Measurements from ENCODE around the gene ANO7. TPM values are rescaled to one million over a fixed set of nuclear protein-coding genes. Genes with fewer than 3 reads are reported as not detected.
A peak's percentile ranks its signal among the peaks of the same experiment; 100 is the strongest.

Gene ANO7
- total and polyA plus RNA-seq, 2 of the 13 experiments (the other 11 are each of a cell fraction or from before 2014, with no cell fraction given), result 4.1 to 4.9 TPM

DNA sequence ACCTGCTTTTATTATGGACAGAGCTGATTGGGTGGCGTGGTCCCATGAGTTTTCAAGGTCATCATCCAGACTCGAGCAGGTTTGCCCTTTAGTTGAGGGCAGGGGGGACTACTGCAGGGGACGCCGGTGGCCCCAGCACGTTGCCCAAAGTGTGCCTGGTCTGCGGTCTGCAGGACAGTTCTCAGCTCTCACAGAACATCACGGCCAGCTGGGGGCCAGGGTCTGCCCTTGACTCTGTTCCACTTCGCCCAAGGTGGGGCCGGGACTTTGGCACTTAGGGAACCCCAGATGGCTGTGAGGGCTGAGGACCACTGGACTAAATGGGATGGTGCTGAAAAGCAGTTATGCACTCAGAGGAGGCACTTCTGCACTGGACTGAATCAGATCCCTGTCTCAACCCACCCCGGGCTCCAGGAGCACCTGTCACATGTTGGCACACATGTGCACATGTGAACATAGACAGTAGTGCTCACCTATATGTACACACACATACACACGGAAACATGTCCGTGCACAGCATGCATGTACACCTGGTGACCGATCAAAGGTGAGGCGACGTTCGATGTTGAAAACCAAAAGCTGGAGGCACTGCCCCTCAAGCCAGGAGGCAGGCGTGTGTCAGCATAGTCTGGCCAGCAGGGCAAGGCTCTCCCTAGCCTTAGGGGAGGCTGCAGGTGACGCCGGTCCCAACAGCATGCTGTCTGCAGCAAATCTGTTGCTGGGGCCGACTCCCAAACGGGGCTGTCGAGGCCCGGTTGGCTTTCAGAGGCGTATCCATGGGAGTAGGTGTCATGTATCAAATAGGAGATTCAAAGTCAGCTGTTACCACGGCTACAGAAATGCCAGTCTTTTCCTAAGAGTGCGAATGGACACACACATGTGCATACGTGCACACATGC is 10.2 kb downstream of the ANO7 start:
- Histone ChIP-seq H3K9ac (ENCODE audit: insufficient read depth, low read depth, low read length) (no peak overlapping the region), H4K20me1 (ENCODE audit: insufficient read depth, low read length) (no peaks in the 10 kb centered on the region), H3K27ac (ENCODE audit: extremely low read length, insufficient read depth, low read length) (no peak overlapping the region), H3K4me1 (ENCODE audit: insufficient read depth, low read length) (peaks cover 27% of the 10 kb centered on the region), H3K9me3 (ENCODE audit: low read length) (no peaks in the 10 kb centered on the region), H2AFZ (ENCODE audit: low read length) (no peak overlapping the region), H3K79me2 (ENCODE audit: insufficient read depth, low read length) (no peaks in the 10 kb centered on the region), H3K36me3 (replicated peaks in 1 of 2; ENCODE audit: control insufficient read depth in 1 of 2, insufficient read depth in 2 of 2, low read length in 2 of 2) (no peaks in the 10 kb centered on the region), H3K4me2 (ENCODE audit: low read depth, low read length) (no peak overlapping the region), H3K27me3 (ENCODE audit: control insufficient read depth in 1 of 2, insufficient read depth in 2 of 2, low read length in 2 of 2) (peaks cover 21 to 73% of the 10 kb centered on the region in 2 experiments), H3K4me3 (replicated peaks in 1 of 3; ENCODE audit: insufficient read depth in 1 of 3, low read depth in 2 of 3, low read length in 3 of 3) (no peak overlapping the region)
- ATAC-seq (peak; percentile 34), FAIRE-seq (no peak), DNase-seq (ENCODE audit: low spot score) (no peak)
- in situ Hi-C loops (cut with HindIII; ENCODE audit: extremely low pct_ligation_motif_present, low pct_unique_long_range_greater_than_20kb), result loop anchor here (5.0 kb wide), 1 partner anchor 356 kb away; no protein-coding TSS in a partner anchor
- BruUV-seq (replicated peaks), result no TSS peak
- ChIA-PET POLR2A (no interaction called here), CTCF (ENCODE audit: low intra/inter-chr PET ratio, low total read pairs) (no interaction called here)
- 44% methylated on average over 21 of the region's 27 CpGs for WGBS (ENCODE audit: low lambda C conversion rate)
- intact Hi-C loops (cut with micrococcal nuclease; ENCODE audit: unreplicated experiment), result no loop called here
- TF ChIP-seq, protein P1, sequence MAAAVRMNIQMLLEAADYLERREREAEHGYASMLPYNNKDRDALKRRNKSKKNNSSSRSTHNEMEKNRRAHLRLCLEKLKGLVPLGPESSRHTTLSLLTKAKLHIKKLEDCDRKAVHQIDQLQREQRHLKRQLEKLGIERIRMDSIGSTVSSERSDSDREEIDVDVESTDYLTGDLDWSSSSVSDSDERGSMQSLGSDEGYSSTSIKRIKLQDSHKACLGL (CRISPR knock-in tag; IDR thresholded peaks at IDR 0.05), result no peak
- TF ChIP-seq YEATS4 (CRISPR knock-in tag; IDR thresholded peaks at IDR 0.05; ENCODE audit: borderline replicate concordance) (no peak), POLR2AphosphoS2 (IDR thresholded peaks at IDR 0.05; ENCODE audit: low read depth, low read length) (no peak), GABPB1 (CRISPR knock-in tag; IDR thresholded peaks at IDR 0.05) (no peak), DPF2 (CRISPR knock-in tag; IDR thresholded peaks at IDR 0.05; ENCODE audit: borderline replicate concordance, low read depth) (no peak), BRD4 (CRISPR knock-in tag; IDR thresholded peaks at IDR 0.05) (no peak), ZNF451 (CRISPR knock-in tag; IDR thresholded peaks at IDR 0.05) (no peak), ZNF713 (CRISPR knock-in tag; IDR thresholded peaks at IDR 0.05) (no peak), RFX1 (IDR thresholded peaks at IDR 0.05) (peak; percentile 10; the same call in 1 of the 2 replicates), ZNF563 (CRISPR knock-in tag; IDR thresholded peaks at IDR 0.05) (no peak)
- TF ChIP-seq, protein P2, sequence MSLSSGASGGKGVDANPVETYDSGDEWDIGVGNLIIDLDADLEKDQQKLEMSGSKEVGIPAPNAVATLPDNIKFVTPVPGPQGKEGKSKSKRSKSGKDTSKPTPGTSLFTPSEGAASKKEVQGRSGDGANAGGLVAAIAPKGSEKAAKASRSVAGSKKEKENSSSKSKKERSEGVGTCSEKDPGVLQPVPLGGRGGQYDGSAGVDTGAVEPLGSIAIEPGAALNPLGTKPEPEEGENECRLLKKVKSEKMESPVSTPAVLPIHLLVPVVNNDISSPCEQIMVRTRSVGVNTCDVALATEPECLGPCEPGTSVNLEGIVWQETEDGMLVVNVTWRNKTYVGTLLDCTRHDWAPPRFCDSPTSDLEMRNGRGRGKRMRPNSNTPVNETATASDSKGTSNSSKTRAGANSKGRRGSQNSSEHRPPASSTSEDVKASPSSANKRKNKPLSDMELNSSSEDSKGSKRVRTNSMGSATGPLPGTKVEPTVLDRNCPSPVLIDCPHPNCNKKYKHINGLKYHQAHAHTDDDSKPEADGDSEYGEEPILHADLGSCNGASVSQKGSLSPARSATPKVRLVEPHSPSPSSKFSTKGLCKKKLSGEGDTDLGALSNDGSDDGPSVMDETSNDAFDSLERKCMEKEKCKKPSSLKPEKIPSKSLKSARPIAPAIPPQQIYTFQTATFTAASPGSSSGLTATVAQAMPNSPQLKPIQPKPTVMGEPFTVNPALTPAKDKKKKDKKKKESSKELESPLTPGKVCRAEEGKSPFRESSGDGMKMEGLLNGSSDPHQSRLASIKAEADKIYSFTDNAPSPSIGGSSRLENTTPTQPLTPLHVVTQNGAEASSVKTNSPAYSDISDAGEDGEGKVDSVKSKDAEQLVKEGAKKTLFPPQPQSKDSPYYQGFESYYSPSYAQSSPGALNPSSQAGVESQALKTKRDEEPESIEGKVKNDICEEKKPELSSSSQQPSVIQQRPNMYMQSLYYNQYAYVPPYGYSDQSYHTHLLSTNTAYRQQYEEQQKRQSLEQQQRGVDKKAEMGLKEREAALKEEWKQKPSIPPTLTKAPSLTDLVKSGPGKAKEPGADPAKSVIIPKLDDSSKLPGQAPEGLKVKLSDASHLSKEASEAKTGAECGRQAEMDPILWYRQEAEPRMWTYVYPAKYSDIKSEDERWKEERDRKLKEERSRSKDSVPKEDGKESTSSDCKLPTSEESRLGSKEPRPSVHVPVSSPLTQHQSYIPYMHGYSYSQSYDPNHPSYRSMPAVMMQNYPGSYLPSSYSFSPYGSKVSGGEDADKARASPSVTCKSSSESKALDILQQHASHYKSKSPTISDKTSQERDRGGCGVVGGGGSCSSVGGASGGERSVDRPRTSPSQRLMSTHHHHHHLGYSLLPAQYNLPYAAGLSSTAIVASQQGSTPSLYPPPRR (CRISPR knock-in tag; IDR thresholded peaks at IDR 0.05; ENCODE audit: borderline replicate concordance), result no peak
- TF ChIP-seq, protein P3, sequence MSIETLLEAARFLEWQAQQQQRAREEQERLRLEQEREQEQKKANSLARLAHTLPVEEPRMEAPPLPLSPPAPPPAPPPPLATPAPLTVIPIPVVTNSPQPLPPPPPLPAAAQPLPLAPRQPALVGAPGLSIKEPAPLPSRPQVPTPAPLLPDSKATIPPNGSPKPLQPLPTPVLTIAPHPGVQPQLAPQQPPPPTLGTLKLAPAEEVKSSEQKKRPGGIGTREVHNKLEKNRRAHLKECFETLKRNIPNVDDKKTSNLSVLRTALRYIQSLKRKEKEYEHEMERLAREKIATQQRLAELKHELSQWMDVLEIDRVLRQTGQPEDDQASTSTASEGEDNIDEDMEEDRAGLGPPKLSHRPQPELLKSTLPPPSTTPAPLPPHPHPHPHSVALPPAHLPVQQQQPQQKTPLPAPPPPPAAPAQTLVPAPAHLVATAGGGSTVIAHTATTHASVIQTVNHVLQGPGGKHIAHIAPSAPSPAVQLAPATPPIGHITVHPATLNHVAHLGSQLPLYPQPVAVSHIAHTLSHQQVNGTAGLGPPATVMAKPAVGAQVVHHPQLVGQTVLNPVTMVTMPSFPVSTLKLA (IDR thresholded peaks at IDR 0.05), result peak; percentile 94
